ENCODE measurements around the gene NCOA5.

Gene NCOA5

GRCh38 chr20:46088409-46089166 lies 1.2 kb downstream of the NCOA5 start:
- no peak for DNase-seq

GRCh38 chr20:46087161-46087560 lies 2.6 kb downstream of the NCOA5 start:
- no peak for DNase-seq

- no peak for DNase-seq
Observed at GRCh38 chr20:46085179-46085851, 4.4 kb downstream of the NCOA5 start.

- no peak for DNase-seq
Observed at GRCh38 chr20:46084805-46085178, 5.0 kb downstream of the NCOA5 start.

- DNase-seq: no peak
Observed at GRCh38 chr20:46083531-46084061, 6.2 kb downstream of the NCOA5 start.

- DNase-seq: no peak
Observed at GRCh38 chr20:46083101-46083500, 6.7 kb downstream of the NCOA5 start.

GRCh38 chr20:46081074-46081473 lies 8.7 kb downstream of the NCOA5 start:
- no peak for DNase-seq

- no peak for DNase-seq
Observed at GRCh38 chr20:46078954-46079353, 10.8 kb downstream of the NCOA5 start.

- DNase-seq: no peak
Observed at GRCh38 chr20:46077642-46078305, 12.0 kb downstream of the NCOA5 start.

GRCh38 chr20:46076806-46077205 lies 13.0 kb downstream of the NCOA5 start:
- no peak for DNase-seq

- DNase-seq: no peak
Observed at GRCh38 chr20:46074006-46074405, 15.8 kb downstream of the NCOA5 start.

- DNase-seq: no peak
Observed at GRCh38 chr20:46073443-46073842, 16.3 kb downstream of the NCOA5 start.

- DNase-seq: no peak
Observed at GRCh38 chr20:46073024-46073423, 16.7 kb downstream of the NCOA5 start.

GRCh38 chr20:46071573-46071972 lies 18.2 kb downstream of the NCOA5 start:
- DNase-seq: no peak

- no peak for DNase-seq
Observed at GRCh38 chr20:46070215-46070900, 19.4 kb downstream of the NCOA5 start.

GRCh38 chr20:46065691-46066090 lies 24.1 kb downstream of the NCOA5 start:
- DNase-seq: no peak

- DNase-seq: no peak
Observed at GRCh38 chr20:46065006-46065405, 24.8 kb downstream of the NCOA5 start.

GRCh38 chr20:46063652-46064054 lies 26.1 kb downstream of the NCOA5 start:
- no peak for DNase-seq

GRCh38 chr20:46063151-46063550 lies 26.6 kb downstream of the NCOA5 start:
- DNase-seq: no peak

- DNase-seq: no peak
Observed at GRCh38 chr20:46062621-46063020, 27.1 kb downstream of the NCOA5 start.

GRCh38 chr20:46062151-46062550 lies 27.6 kb downstream of the NCOA5 start:
- DNase-seq: no peak

- DNase-seq: no peak
Observed at GRCh38 chr20:46060975-46061374, 28.8 kb downstream of the NCOA5 start.

GRCh38 chr20:46060301-46060881 lies 29.4 kb downstream of the NCOA5 start:
- no peak for DNase-seq

Measured in right forelimb (tissue), 1 donor.